SK-N-SH (cell line): ENCODE data around the gene SLC23A3. TPM values are rescaled to one million over a fixed set of nuclear protein-coding genes. Genes with fewer than 3 reads are reported as not detected.

ENCODE experiments used
- CTCF ChIA-PET: fragments of 300-600, 350-600 bp; formaldehyde crosslinking; extraction: SDS; loops from one replicate; lab custom pipeline; 2021; lab: Yijun Ruan, JAX
- POLR2A ChIA-PET: fragments of 350-600 bp; sonication (Branson Sonifier 250); formaldehyde crosslinking; extraction: SDS; loops from one replicate; lab custom pipeline; 2020; ENCODE audit warnings: antibody characterized with exemption, inconsistent platforms; lab: Yijun Ruan, JAX
- DNase-seq: peaks from one replicate; pipeline ENCODE4 v3.0.0; 2012
- H2AFZ ChIP-seq: fragments of 200-600 bp; sonication (generic); 2 replicates; pipeline ENCODE4 v1.8.1; 2016; ENCODE audit warnings: antibody characterized with exemption, mild to moderate bottlenecking, low read depth
- H3F3A ChIP-seq: fragments of 200-600 bp; sonication (generic); replicated peaks from 2 replicates; pipeline ENCODE3; 2016; ENCODE audit warnings: antibody characterized with exemption, mild to moderate bottlenecking; ENCODE audit not compliant: insufficient read depth
- H3K27ac ChIP-seq, 2 experiments: fragments of 200-500 bp in 1 of 2; fragments of 200-600 bp in 1 of 2; sonication (Bioruptor generic) in 1 of 2; sonication (generic), shearing (Covaris generic) in 1 of 2; 2 replicates each; pipeline versions ENCODE4 v1.5.1 to v1.6.1; 2014 to 2016; ENCODE audit warnings: low read depth in 2 of 2, inconsistent platforms in 1 of 2, low read length in 1 of 2, mild to moderate bottlenecking in 1 of 2, mixed read lengths in 1 of 2
- H3K27me3 ChIP-seq: fragments of 200-600 bp; sonication (generic), shearing (Covaris generic); 2 replicates; pipeline ENCODE4 v1.6.1; 2016; ENCODE audit warnings: mixed run types; ENCODE audit not compliant: insufficient read depth
- H3K36me3 ChIP-seq, 2 experiments: fragments of 200-500 bp in 1 of 2; fragments of 200-600 bp in 1 of 2; sonication (Bioruptor generic) in 1 of 2; sonication (generic) in 1 of 2; replicated peaks in 1 of 2; 2 replicates each; pipeline versions ENCODE3 to v1.5.1; 2014 to 2016; ENCODE audit warnings: low read length in 1 of 2, mild to moderate bottlenecking in 1 of 2; ENCODE audit not compliant: insufficient read depth in 2 of 2, control insufficient read depth in 1 of 2
- H3K4me1 ChIP-seq, 2 experiments: fragments of 200-500 bp in 1 of 2; fragments of 200-600 bp in 1 of 2; sonication (Bioruptor generic) in 1 of 2; sonication (generic), shearing (Covaris generic) in 1 of 2; 2 replicates each; pipeline versions ENCODE4 v1.5.1 to v1.6.1; 2014 to 2016; ENCODE audit warnings: low read depth in 1 of 2, low read length in 1 of 2, mixed run types in 1 of 2; ENCODE audit not compliant: insufficient read depth in 2 of 2, control insufficient read depth in 1 of 2
- H3K4me2 ChIP-seq: fragments of 200-600 bp; sonication (generic), shearing (Covaris generic); 2 replicates; pipeline ENCODE4 v1.6.1; 2017; ENCODE audit warnings: mixed run types
- H3K4me3 ChIP-seq, 2 experiments: fragments of 200-500 bp in 1 of 2; fragments of 200-600 bp in 1 of 2; sonication (Bioruptor generic) in 1 of 2; sonication (generic), shearing (Covaris generic) in 1 of 2; 2 replicates each; pipeline versions ENCODE4 v1.5.1 to v1.8.1; 2014 to 2016; ENCODE audit warnings: low read depth in 2 of 2, inconsistent platforms in 1 of 2, low read length in 1 of 2, mild to moderate bottlenecking in 1 of 2, mixed read lengths in 1 of 2, moderate library complexity in 1 of 2
- H3K79me2 ChIP-seq: fragments of 200-600 bp; sonication (generic); 2 replicates; pipeline ENCODE4 v1.8.1; 2017; ENCODE audit warnings: mild to moderate bottlenecking; ENCODE audit not compliant: insufficient read depth
- H3K9ac ChIP-seq: fragments of 200-600 bp; sonication (generic); 2 replicates; pipeline ENCODE4 v1.6.1; 2017; ENCODE audit warnings: mixed run types
- H3K9me2 ChIP-seq: fragments of 200-600 bp; sonication (generic); 2 replicates; pipeline ENCODE4 v1.6.1; 2017; ENCODE audit warnings: mixed run types
- H3K9me3 ChIP-seq: fragments of 200-600 bp; sonication (generic); 2 replicates; pipeline ENCODE4 v1.6.1; 2017; ENCODE audit warnings: mixed run types, mild to moderate bottlenecking, moderate library complexity
- H4K20me1 ChIP-seq: fragments of 200-600 bp; sonication (generic); 2 replicates; pipeline ENCODE4 v1.6.1; 2017; ENCODE audit warnings: mild to moderate bottlenecking, mixed run types; ENCODE audit not compliant: insufficient read depth
- ELF1 ChIP-seq: IDR thresholded peaks from 2 replicates; pipeline ENCODE4 v1.4.0; 2012
- FOXJ3 ChIP-seq: sonication (generic); formaldehyde crosslinking; IDR thresholded peaks from 2 replicates; pipeline ENCODE4 v1.5.1; 2020; ENCODE audit warnings: mild to moderate bottlenecking, missing genetic modification reagents
- GATA2 ChIP-seq: sonication (generic); formaldehyde crosslinking; IDR thresholded peaks from 2 replicates; pipeline ENCODE4 v1.5.0; 2020; ENCODE audit warnings: mild to moderate bottlenecking, missing genetic modification reagents
- JUND ChIP-seq: IDR thresholded peaks from 2 replicates; pipeline ENCODE4 v1.4.0; 2012
- POLR2AphosphoS5 ChIP-seq: IDR thresholded peaks from 2 replicates; pipeline ENCODE4 v1.6.1; 2012; ENCODE audit warnings: low read depth, low read length
- RAD21 ChIP-seq: IDR thresholded peaks from 2 replicates; pipeline ENCODE4 v1.6.1; 2012; ENCODE audit warnings: mild to moderate bottlenecking, low read length
- SIN3A ChIP-seq: IDR thresholded peaks from 2 replicates; pipeline ENCODE4 v1.6.1; 2012; ENCODE audit warnings: low read depth, mild to moderate bottlenecking, low read length, moderate library complexity, borderline replicate concordance
- SMC3 ChIP-seq: IDR thresholded peaks from 2 replicates; pipeline ENCODE4 v1.6.1; 2012; ENCODE audit warnings: low read depth, low read length, improper control_type of control experiment
- TAF1 ChIP-seq: IDR thresholded peaks from 2 replicates; pipeline ENCODE4 v1.6.1; 2012; ENCODE audit warnings: low read depth, mild to moderate bottlenecking, low read length, moderate library complexity, borderline replicate concordance
- WGBS: methylation state at CpG from one replicate; pipeline ENCODE4 v1.1.6; 2017; ENCODE audit warnings: low lambda C conversion rate; 5-methylcytosine and 5-hydroxymethylcytosine counted together
- polyA plus RNA-seq, 3 experiments: library from polyadenylated mRNA; depleted of rRNA; stranded (reverse); fragments of >200 nt; gene quantifications; 2 replicates each; pipeline ENCODE4 v1.2.3, GENCODE V29; 2012
- TF ChIP-seq, protein P1 (sequence below): IDR thresholded peaks from 2 replicates; pipeline ENCODE4; 2012
- TF ChIP-seq, protein P2 (sequence below): fragments of 200-600 bp; sonication (generic); IDR thresholded peaks from 2 replicates; pipeline ENCODE4 v1.6.1; 2017; ENCODE audit warnings: antibody characterized with exemption, mild to moderate bottlenecking, moderate library complexity
- TF ChIP-seq, protein P3 (sequence below): fragments of 150-350 bp; IDR thresholded peaks from 2 replicates; pipeline ENCODE4 v1.6.1; 2017; ENCODE audit warnings: antibody characterized with exemption, low read length, low read depth, borderline replicate concordance

The SLC23A3 gene
- polyA plus RNA-seq, 1 of the 3 experiments (the other 2 are of a cell fraction), result 2.1 TPM

DNA sequence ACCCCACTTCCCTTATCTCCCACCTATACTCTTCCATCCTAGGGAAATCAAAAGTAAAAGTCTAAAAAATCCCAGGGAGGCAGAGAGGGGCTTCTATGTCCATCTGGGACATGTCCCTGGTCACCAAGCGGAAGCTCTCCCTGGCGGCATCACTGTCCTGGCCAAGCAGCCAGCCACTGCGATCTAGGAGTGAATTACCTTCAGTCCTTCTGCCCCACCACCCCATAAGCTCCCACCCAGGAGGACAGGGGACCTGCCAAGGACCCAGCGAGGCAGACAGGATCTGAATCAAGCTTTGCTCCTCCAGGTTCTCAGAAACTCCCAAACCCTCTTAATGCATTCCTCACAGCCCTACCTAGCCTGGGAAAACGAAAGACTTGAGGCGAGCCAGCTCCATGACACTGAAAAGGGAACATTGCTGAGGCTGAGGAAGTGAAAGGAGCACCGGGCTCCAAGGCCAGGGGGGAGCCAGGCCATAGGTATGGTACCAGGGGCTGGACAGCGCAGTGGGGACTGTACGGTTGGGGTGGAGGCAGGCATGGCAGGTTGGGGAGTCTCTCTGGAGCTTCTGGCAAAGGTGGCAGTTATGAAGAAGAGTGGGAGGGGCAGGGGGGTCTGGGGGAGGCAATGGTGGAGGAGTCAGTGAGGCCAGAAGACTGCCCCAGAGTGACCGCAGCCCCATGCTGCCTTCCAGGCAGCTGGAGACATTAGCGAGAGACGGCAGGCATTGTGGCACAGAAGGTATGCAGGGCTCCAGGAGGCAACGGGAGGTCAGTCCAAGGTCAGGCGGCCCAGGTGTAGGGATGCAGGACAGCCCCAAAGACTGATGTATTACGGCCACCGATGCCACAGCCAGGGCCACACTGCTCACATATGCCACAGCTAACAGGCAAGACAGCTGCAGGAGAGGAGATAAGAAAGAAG, 2.7 kb upstream of the SLC23A3 start:
- H3K4me1 ChIP-seq, result peaks cover 0 to 8% of the 10 kb centered on the region in 2 experiments; a peak in 2 of 4 replicates
- H3K4me2 ChIP-seq, result no peak overlapping the region
- DNase-seq, result no peak
- peaks cover 11 to 32% of the 10 kb centered on the region in 2 experiments for H3K36me3 ChIP-seq
- H3K9me3 ChIP-seq, result no peaks in the 10 kb centered on the region
- no peaks in the 10 kb centered on the region for H3K27me3 ChIP-seq
- peaks cover 12% of the 10 kb centered on the region; the same call in 1 of the 2 replicates for H3K79me2 ChIP-seq
- no peak overlapping the region for H3K27ac ChIP-seq
- H2AFZ ChIP-seq, result no peak overlapping the region
- WGBS, result 89% methylated on average over 14 of the region's 16 CpGs
- no peak overlapping the region for H3K9ac ChIP-seq
- H3K4me3 ChIP-seq, result no peak overlapping the region
- H3K9me2 ChIP-seq, result no peaks in the 10 kb centered on the region
- TF ChIP-seq ELF1, result no peak
- TF ChIP-seq, protein P1, sequence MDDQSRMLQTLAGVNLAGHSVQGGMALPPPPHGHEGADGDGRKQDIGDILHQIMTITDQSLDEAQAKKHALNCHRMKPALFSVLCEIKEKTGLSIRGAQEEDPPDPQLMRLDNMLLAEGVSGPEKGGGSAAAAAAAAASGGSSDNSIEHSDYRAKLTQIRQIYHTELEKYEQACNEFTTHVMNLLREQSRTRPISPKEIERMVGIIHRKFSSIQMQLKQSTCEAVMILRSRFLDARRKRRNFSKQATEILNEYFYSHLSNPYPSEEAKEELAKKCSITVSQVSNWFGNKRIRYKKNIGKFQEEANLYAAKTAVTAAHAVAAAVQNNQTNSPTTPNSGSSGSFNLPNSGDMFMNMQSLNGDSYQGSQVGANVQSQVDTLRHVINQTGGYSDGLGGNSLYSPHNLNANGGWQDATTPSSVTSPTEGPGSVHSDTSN, result no peak
- no peak for TF ChIP-seq FOXJ3
- no peak for TF ChIP-seq GATA2
- TF ChIP-seq, protein P2, sequence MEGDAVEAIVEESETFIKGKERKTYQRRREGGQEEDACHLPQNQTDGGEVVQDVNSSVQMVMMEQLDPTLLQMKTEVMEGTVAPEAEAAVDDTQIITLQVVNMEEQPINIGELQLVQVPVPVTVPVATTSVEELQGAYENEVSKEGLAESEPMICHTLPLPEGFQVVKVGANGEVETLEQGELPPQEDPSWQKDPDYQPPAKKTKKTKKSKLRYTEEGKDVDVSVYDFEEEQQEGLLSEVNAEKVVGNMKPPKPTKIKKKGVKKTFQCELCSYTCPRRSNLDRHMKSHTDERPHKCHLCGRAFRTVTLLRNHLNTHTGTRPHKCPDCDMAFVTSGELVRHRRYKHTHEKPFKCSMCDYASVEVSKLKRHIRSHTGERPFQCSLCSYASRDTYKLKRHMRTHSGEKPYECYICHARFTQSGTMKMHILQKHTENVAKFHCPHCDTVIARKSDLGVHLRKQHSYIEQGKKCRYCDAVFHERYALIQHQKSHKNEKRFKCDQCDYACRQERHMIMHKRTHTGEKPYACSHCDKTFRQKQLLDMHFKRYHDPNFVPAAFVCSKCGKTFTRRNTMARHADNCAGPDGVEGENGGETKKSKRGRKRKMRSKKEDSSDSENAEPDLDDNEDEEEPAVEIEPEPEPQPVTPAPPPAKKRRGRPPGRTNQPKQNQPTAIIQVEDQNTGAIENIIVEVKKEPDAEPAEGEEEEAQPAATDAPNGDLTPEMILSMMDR, result no peak
- TF ChIP-seq, protein P3, sequence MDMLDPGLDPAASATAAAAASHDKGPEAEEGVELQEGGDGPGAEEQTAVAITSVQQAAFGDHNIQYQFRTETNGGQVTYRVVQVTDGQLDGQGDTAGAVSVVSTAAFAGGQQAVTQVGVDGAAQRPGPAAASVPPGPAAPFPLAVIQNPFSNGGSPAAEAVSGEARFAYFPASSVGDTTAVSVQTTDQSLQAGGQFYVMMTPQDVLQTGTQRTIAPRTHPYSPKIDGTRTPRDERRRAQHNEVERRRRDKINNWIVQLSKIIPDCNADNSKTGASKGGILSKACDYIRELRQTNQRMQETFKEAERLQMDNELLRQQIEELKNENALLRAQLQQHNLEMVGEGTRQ, result no peak
- no peak for TF ChIP-seq POLR2AphosphoS5
- TF ChIP-seq SIN3A, result no peak
- no peak for TF ChIP-seq RAD21
- no peak for TF ChIP-seq JUND
- no peak for TF ChIP-seq SMC3
- TF ChIP-seq TAF1, result no peak
- TF ChIP-seq, all 33 proteins: peak for 0
- H4K20me1 ChIP-seq, result no peaks in the 10 kb centered on the region
- ChIA-PET CTCF (interaction anchor here (0.6 to 8.7 kb wide), 19 partner anchors 7 to 143 kb away, joined by 3 to 104 read pairs (median 8); partner anchors contain the start of genes DNAJB2, NHEJ1, RETREG2 and ZFAND2B), POLR2A (interaction anchor here (1.0 kb wide), 1 partner anchor 317 kb away, joined by 3 read pairs; no protein-coding TSS in a partner anchor)
- H3F3A ChIP-seq, result peaks cover 8% of the 10 kb centered on the region
